Fibroblast of upper back skin (primary cell): ENCODE measurements around the gene OR10H4.
"Not testable (repeated sequence)": the region's sequence is repeated elsewhere in the genome, so short reads cannot be mapped to it uniquely, and the experiment has no call there.

ENCODE experiments used
- DNase-seq: peaks from one replicate; pipeline ENCODE4 v3.0.0-alpha.2; 2013

The OR10H4 gene

DNA sequence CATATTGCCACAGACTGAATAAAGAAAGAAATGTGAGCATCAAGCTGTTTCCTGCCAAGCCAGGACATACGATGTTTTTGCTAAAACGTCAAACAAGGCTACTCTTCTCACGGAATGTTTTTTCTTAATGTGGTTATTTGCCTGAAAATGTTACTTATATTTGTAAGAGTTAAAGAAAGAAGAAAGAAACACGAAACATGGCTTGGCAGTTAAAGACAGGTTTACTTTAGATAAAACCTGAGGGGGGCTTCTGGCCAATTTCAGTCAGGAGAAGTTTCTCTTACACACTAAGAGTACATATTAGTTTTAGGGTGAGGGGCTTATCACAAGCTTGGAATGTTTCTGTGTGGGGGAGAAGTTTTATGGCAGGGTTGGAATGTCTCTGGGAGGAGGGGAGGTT is 4.4 kb upstream of the OR10H4 start:
- DNase-seq = no peak

DNA sequence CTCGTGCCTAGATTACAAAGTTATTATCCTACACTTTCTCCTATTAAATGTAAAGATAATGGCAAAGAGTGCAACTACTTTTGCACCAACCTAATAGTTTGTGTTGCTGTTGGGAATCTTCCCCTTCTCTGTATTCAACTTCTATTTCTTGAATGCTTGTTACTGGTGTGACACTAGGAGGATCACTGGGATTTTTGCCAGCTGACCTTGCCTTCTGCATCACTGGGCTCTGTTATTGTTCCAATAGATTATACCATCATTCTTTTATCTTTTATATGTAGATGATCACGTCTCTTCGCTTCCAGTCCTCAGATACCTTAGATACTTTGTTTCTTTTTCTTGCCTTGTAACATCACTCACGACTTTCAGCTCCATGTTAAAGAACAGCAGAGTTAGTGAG is 3.5 kb upstream of the OR10H4 start:
- DNase-seq = no peak

DNA sequence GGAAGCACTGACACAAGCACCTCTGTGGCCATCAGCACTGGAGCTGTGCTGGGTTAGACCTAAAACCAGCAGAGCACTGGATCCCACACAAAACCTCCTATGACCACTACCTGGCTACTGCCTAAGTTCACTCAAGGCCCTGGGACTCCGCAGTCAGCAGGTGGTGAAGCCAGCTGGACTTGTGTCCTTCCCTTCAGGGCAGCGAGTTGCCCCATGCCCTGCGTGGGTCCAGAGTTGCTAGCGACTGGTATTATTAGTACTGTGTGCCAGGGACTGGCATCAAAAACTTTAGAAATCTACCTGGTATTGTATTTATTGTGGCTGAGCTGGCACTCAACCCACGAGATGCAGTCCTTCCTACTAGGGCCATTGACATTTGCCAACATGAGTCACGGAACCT is 6.0 kb downstream of the OR10H4 start:
- no peak for DNase-seq

DNA sequence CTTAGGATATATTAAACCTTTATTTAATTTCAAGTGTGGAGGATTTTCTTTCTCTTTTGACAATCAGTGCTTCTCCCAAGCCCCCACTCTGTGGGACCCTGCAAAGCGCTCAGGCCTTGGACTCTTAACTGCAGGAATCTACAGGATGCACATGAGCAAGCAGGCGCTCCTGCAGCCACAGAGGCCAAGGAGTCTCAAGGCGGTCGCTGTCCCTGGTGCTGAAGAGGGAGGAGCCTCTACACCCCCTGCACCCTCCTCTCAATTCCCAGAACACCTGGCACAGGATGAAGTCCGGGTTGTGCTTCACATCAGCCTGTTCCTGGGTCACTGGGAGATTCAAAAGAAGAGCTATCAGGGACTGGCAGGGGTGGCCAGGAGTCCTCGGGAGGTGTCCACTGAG is 13.5 kb downstream of the OR10H4 start:
- DNase-seq = no peak

DNA sequence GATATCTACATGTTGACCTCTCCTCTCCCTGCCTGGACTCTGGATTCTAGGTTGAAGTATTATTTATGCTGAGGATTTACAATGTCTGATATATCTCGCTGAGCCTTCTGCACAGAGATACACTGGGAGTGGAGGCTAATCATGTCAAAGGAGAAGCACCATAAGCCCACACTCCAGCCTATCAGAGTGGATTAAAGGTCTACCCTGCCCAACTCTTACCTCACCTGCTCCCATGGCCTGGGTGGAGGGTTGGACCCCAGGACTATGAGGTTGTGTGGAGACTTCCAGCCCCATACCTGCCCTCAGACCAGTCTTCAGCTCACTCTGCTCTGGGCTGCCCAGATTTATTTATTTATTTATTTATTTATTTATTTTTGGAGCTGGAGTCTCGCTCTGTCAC is 15.4 kb downstream of the OR10H4 start:
- DNase-seq = no peak

DNA sequence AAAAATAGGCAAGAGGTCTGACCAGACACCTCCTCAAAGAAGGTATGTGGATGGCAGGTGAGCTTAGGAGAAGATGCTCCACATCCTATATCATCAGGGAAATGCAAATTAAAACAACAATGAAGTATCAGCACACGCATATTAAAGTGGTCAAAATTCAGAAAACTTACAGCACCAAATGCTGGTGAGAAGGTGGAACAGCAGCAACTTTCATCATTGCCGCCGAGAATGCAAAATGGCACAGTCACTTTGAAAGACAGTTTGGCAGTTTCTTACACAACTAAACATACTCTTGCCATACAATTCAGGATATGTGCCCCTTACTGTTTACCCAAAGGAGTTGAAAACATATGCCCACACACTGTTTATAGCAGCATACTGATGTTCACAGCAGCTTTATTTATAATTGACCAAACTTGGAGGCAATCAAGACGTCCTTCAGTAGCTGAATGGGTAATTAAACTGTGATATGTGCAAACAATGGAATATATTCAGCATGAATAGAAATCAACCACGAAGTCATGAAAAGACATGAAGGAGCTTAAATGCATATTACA is 22.5 kb downstream of the OR10H4 start:
- DNase-seq = no peak

DNA sequence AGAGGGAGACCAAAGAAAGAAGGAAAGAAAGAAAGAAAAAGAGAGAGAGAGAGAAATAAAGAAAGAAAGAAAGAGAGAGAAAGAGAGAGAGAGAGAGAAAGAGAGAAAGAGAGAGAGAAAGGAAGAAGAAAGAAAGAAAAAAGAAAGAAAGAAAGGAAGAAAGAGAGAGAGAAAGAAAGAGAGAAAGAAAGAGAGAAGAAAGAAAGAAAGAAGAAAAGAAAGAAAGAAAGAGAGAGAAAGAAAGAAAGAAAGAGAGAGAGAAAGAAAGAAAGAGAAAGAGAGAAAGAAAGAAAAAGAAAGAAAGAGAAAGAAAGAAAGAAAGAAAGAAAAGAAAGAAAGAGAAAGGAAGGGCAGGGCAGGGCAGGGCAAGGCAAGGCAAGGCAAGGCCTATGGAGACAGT is 23.2 kb downstream of the OR10H4 start:
- not testable (repeated sequence) for DNase-seq

DNA sequence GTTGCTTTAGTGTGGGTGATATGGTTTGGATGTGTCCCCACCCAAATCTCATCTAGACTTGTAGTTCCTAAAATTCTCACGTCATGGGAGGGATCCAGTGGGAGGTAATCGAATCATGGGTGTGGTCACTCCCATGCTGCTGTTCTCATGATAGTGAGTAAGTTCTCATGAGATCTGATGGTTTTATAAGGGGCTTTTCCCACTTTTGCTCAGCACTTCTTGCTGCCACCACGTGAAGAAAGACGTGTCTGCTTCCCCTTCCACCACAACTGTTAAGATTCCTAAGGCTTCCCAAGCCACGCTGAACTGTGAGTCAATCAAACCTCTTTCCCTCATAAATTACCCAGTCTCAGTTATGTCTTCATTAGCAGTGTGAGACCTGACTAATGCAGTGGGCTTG is 26.0 kb downstream of the OR10H4 start:
- DNase-seq = no peak

DNA sequence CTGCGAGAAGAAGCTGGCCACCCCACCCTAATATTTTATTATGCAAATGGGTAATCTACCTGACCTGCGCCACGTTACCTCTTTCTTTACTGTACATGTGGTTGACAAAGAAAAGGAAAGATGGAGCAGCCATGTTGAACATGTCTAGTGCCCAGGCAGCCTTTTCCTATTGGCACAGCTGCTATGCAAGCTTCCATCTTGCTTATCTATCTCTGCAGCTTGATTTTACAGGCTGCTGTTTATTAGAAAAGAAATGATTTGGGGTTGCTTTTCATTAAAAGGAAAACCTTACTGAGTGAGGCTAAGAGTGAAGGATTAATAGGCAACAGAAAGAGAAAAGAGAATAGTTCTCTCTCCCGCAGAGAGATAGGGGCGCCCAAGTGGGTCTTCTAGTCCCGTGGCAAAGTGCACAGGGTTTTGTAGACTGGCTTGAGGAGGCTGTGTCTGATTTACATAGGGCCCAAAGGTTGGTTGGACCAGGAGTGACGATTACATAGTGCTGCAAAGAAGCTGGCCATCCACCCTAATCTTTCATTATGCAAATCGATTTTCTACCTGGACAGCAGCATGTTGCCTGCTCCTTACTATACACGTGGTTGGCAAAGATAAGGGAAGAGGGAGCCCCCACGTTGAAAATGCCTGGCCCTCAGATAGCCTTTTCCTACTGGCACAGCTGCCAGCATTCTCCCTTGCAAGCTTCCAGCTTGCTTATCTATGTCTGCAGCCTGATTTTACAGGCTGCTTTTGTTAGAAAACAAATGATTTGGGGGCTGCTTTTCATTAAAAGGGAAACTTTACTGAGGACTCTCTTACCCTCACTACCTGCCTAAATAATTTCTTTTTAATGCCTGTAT is 28.3 kb downstream of the OR10H4 start:
- DNase-seq = no peak

DNA sequence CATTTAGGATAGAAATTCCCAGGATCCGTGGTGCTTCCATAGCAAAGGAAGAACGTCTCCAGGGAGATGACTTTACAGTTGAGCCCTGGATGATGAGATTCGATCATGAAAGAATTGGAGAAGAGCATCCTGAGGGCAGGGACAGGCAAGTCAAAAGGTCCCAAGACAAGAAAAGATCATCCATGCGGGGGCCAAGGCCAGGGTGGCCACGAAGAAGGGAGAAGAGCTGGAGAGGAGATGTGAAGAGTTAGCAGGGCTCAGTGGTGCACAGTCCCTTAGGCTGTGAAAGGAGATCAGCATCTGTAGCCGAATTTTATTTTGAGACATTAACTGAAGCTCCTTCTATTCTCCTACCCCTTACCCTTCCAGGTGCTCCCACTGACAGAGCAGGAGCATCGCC is 28.9 kb downstream of the OR10H4 start:
- DNase-seq = no peak

DNA sequence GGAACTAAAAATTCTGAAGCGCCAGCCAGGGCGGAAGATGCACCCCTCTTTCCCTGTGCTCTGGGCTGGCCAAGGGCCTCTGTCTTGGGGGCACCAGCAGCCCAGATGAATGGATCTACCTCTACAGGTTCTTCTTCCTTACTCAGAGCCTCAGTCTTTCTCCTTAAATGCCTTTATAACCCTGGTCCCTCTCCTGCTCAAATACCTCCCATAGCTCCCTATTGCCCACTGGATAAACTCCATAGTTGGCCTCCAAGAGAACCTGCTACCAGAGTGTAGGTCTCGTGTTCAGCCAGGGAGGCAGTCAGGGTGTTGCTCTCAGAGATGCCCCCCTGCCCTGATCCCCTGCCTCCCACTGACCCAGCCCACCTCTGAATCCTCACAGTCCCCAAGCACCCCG is 30.5 kb downstream of the OR10H4 start:
- DNase-seq = no peak

DNA sequence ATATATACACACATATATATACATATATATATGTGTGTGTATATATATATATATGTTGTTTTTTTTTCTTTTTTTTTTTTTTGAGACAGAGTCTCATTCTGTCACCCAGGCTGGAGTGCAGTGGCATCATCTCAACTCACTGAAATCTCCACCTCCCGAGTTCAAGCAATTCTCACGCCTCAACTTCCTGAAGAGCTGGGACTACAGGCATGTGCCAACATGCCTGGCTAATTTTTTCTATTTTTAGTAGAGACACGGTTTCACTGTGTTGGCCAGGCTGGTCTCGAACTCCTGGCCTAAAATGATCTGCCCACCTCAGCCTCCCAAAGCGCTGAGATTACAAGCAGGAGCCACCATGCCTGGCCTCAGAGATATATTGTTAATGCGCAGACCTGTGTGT is 37.0 kb downstream of the OR10H4 start:
- DNase-seq = not testable (repeated sequence)

DNA sequence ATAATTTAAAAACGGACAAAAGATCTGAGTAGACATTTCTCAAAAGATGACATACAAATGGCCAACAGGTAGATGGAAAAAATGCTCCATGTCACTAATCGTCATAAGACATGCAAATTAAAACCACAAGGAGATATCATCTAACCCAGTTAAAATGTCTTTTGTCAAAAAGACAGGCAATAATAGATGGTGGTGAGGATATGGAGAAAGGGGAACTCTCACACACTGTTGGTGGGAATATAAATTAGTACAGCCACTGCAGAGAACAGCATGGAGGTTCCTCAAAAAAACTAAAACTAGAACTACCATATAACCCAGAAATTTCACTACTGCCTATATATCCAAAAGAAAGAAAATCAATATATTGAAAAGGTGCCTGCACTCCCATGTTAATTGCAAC is 37.9 kb downstream of the OR10H4 start:
- DNase-seq = no peak

DNA sequence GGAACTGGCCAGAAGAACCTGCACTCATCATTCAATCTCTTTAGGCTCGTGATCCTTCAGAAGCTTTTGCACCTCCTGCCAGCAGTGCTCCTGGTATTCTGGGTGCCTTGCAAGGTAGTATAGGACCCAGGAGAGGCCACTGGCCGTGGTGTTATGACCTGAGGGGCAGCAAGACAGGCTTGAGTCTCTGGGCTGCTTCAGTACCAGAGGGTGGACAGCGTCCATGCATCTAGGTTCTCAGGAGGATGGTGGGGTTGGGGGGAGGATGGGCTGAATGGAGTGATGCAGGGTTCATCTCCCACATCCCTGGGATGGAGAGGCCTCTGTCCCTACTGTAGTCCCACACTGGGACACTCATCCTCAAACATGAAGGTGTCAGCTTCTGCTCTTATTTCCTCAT is 41.1 kb downstream of the OR10H4 start:
- DNase-seq = no peak

DNA sequence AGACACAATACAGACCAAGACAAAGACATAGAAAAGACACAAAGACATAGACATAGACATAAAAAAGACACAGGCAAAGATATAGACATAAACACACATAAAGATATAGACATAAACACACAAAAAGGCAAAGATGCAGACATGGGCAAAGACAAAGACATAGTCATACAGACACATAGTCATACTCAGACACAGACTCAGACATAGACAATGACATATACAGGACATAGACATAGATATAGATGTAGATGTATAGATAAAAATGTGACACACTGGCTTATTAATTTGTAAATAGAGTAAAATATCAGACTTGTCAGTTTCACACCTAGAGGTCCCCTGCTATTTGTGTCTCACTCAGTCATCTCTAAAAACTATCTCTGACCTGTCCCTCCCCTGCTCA is 42.8 kb downstream of the OR10H4 start:
- no peak for DNase-seq

DNA sequence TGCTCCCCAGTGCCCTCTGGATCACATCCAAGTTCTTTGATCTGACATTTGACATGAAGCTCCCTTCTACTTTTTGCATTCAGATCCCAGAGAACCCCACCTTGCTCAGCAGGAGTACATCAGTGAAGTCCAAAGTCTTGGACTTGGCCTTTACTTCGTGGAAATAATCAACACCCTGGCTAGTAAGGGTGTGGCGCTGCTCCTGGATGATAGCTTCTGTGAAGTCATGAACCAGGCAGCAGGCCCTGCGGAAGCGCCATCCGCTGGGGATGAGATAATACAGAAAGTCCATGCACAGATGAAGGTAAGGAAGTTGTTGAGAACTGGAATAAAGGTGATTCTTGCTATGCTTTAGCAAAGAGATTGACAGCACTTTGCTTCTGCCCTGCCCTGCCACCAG is 43.2 kb downstream of the OR10H4 start:
- no peak for DNase-seq

DNA sequence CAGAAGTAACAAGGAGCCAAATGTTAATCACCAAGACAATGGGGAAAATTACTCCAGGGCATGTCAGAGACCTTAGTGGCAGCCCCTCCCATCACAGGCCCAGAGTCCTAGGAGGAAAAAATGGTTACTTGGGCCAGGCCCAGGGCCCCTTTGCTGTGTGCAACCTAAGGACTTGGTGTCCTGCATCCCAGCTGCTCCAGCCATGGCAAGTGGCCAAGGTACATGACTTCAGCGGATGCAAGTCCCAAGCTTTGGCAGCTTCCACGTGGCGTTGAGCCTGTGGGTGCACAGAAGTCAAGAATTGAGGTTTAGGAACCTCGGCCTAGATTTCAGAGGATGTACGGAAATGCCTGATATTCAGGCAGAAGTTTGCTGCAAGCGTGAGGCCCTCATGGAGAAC is 46.7 kb downstream of the OR10H4 start:
- no peak for DNase-seq

DNA sequence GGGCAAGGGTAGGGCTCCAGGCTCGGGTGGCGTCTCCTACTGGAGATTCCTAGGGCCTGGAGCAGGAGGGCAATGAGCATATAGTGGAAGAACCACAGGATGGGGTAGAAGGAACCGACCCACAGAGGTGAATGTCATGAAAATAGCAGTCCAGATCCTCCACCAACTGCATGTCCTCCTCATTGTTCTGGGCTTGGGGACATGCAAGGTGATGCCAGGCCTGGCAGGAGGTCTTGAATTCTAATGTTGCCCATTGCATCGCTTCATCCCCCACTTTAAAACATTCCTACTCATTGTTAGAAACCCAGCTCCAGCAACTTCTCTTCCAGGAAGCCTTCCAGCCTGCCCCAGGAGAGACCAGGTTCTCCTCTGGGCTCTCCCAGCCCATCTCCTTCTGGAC is 49.4 kb downstream of the OR10H4 start:
- no peak for DNase-seq
